Inflammatory macrophage (primary cell): ENCODE results near the gene DPYSL3.
"Not testable (repeated sequence)": the region's sequence is repeated elsewhere in the genome, so short reads cannot be mapped to it uniquely, and the experiment has no call there.

Source experiments
- DNase-seq, 2 donors: peaks; one replicate each; pipeline ENCODE4 v3.0.0-alpha.2; 2020 to 2022

DPYSL3 gene

DNA sequence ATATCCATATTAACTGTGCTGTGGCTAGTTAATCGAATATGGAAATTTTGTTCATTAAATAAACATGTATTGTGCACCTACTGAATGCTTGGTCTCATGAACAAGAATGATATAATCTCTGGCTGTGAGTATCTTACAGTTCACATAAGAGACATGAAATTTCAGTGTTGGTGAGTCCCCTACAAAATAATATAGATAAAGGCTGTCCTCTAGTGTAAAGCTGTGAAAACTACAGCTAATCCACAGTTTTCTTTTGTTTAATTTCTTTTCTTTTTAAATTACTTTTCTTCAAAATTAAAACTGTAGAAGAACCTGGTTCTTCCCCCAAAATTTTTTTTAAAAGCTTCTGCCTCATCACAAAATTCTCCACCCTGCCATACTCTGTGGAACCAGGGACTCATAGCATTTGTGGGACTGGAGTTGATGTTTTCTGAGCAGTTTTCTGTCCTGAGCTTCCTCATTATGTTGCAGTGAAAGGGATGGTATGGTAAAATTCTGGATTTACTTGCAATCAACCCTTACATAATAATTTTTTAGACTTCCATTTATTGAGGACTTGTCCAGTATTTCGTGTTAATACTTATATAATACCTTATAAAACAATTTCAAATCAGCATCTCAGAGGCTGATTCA, 140.0 kb downstream of the DPYSL3 start:
- no peak for DNase-seq

DNA sequence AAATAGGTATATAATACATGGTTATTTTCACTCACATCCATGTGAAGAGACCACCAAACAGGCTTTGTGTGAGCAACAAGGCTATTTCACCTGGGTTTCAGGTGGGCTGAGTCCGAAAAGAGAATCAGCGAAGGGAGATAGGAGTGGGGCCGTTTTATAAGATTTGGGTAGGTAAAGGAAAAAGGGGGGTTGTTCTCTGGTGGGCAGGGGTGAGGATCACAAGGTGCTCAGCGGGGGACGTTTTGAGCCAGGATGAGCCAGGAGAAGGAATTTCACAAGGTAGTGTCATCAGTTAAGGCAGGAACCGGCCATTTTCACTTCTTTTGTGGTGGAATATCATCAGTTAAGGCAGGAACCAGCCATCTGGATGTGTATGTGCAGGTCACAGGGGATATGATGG, 142.5 kb downstream of the DPYSL3 start:
- not testable (repeated sequence) for DNase-seq

DNA sequence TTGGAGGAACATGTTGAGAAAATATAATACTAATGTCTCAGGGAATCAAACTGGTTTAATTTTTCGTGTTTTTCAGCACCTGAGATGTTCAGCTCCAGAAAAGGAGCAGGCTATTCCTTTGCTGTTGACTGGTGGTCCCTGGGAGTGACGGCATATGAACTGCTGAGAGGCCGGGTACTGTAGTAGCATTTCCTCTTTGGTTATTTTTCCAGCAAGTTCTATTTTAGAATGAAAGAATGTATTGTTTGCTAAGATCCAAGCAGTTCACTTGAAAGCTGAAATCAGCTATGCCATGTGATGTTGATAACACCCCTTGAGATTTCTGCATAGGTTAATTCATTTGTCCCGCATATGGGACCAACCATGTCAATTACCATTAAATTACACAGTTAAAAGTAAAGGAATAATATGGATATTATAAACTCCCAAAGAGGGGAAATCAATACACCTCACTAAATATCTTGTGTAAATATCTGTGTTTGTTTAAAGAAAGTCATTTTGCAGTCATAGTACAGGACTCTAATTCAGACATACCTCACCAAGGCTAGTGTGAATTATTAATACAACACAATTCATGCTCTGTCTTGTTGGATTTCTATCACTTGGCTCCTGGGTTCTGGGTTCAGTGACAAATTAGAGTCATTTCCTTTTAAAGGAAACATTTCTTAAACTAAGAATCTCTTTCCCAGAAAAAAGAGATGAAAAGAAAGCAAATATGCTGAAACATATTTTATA, 148.3 kb downstream of the DPYSL3 start:
- no peak for DNase-seq

DNA sequence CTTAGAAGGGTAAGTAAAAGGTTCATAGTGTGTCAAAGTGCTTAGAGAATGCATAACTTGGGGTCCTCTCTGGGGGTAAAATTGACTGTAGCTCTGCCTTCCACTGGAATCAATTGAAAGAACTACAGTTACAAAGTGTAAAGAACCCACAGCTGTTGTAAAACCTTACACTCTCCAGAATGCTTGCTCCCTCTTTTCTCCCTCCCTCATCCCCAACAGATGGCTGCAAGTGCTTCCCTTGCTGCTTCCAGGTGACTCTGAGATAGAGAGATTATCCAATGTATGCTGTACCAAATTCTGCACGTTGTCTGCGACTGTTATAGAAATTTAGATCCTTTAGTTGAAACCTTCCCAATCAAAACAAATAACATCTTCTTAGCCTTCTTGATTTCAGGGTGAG, 149.1 kb downstream of the DPYSL3 start:
- DNase-seq = no peak

DNA sequence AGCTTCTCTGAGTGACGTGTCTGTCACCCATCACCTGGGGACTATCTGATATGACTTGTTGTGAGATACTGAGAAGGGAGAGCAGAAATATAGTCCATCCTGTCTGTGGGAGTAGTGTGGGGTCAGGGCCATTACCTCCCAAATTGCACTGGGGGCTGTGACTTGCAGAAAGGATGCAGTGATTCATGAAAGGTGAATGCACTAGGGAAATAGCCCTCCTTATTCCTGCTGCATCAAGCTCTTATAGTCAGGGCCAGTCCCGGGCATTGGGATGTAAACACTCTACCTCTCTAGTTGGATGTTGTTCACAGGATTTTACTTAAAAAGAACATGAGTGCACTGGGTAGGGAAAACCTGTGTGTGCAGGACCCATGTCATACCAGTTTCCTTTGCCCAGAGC, 150.3 kb downstream of the DPYSL3 start:
- no peak for DNase-seq

DNA sequence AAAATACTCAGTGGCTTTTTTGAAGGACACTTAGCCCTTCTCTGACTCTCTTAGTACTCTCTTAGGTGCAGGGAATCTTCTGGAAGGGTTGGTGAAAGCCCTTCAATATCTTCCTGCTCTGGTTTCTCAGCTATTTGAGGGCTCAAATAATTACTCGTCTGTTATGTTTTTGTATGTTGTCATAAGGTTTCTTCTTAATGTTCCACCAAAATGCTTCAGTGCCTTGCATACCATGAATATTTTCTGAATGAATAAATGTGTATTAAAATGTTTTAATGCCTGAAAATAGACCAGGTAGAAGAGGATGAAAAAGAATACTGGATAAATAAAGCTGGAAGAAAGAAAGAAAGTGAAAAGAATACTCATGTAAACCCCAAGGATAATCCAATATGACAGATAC, 150.8 kb downstream of the DPYSL3 start:
- DNase-seq = no peak

DNA sequence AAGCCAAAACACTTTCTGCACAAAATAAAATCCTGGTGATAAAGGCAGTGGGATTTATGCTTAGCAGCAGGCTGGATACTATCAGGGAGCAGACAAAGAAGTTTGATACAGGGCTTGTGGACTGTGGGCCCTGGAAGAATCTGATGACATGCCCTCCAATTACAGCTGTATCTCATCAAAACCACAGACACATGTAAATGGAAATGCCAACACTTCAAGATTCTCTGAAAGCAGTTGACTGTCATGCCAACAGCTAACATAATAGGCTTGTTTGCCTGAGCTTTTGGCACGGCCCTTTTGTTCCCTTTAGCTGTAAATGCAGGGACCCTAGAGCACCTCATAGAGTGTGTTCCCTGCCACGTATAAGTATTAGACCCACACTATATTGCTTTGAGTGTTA, 160.6 kb downstream of the DPYSL3 start:
- no peak for DNase-seq

DNA sequence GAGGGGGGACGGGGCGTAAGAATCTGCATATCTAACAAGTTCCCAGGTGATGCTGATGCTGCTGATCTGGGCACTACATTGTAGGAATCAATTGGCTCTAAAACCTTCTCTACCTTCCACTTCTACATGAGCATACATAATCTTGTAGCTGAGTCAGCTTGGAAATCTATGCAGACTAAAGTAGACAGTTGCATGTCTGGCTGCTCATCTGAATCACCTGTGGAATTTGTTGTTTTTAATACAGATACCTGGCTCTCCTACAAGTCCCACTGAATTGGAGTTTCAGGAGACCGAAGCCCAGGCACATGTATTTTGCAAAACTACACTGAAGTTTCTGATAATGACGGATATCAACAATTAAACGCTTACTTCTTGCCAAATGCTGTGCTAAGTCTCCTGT, 161.4 kb downstream of the DPYSL3 start:
- no peak for DNase-seq

DNA sequence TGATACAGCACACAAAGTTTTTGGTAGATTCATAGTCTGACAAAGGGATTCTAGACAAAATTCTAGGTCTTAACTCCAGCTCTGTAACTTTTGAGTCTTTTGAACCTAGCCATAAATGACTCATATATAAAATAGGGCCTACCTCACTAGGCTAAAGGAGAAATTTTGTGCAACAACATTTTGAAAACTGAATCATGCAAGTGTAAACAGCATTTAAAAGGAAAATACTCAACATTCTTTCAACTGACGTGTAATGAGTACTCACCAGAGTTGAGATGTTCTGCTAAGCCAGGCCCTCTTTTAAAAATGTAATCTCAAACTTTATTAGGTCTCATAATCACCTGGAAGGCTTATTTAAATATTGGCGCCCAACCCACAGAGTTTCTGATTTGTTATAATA, 161.8 kb downstream of the DPYSL3 start:
- DNase-seq = no peak

DNA sequence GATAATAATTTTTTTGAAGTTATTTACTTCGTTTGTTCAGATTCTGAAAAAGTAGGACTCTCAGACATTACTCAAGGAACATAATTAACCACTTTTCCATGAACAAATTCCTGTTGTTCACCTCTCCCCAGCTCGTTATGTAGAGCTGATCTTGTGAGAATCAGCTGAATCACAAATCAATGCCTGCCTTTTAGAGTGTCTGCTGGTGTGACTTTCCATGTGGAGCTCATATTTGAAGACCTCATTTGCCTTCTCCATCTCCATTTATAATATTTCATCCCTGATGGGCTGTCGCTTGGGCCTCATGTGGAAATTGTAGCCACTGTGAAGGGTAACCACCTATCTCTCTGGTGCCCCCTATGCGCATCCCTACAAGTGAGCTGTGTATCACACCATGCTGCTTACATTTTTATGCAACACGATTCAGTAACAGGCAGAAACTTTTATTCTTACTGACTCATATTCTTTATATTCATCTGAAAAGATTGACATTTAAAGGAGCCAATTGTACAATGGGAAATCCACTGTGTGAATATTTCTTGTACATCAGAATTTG, 163.8 kb downstream of the DPYSL3 start:
- DNase-seq = no peak

DNA sequence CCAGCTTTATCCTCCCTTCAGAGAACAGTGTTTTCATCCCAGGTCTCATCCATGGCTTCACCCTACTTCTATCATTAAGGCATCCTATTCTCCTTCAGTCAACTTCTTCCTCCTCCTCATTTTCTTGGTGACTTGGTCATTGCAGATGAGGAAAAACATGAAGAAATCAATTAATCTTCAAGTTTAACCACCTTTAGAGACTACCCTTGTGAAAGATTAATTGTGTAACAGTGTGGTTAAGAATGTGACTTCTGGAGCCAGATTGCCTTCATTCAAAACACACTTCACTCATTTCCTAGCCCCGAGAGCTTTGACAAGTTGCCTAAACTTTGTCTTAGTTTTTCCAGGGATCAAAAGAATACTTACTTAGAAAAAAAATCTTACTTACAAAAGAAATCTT, 165.0 kb downstream of the DPYSL3 start:
- DNase-seq = peak in 1 of 2 donors; percentile 21

DNA sequence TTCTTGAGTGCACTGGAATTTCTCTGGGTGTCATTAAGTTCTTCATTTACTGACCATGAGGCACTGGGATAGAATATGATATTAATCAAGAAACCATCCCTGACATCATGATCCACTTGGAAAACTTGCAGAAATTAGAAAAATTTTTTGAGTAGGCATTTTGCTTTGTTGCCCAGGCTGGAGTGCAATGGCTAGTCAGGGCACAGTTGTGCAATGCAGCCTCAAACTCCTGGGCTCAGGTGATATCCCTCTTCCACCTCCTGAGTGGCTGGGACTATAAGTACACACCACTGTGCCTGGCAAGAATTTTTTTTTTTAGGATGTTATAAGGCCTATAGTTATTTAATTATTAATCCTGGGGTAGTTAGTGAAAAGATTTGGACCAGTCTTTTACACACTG, 168.5 kb downstream of the DPYSL3 start:
- no peak for DNase-seq

DNA sequence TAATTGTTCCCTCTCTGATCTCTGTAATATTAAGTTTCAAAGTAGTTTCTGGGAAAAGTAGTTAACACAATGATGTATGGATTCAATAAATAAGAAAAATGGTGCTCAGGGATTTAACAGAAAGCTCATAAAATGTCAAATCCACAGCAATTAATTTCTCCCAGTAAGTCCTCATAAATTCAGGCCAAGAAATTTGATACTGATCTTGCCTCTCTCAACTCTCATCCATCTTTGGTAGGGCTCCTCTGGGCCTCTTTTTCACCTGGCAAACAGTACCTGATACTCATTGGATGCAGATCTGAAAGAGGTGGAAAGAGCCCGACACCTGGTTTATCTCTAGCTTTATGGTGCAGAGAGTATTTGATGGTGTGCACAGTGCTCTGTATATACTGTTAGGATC, 168.9 kb downstream of the DPYSL3 start:
- no peak for DNase-seq
